WTC11 (cell line): Measurements from ENCODE around the gene FBLN5. TPM values are rescaled to one million over a fixed set of nuclear protein-coding genes. Genes with fewer than 3 reads are reported as not detected.

Experiments
- ATAC-seq: fragments of 200-7000 bp; cut with Tn5 transposase; 2 replicates; pipeline ENCODE4 v1.10.0; 2021; ENCODE audit warnings: mild to moderate bottlenecking, moderate library complexity
- CTCF ChIA-PET: fragments of 300-600 bp; sonication (Branson Sonifier 250); formaldehyde crosslinking; loops from one replicate; lab custom pipeline; 2021; ENCODE audit warnings: antibody characterized with exemption; lab: Charles Lee
- POLR2A ChIA-PET: fragments of 350-600 bp; sonication (Branson Sonifier 250); formaldehyde crosslinking; loops from one replicate; lab custom pipeline; 2021; ENCODE audit warnings: antibody characterized with exemption; lab: Charles Lee
- DNase-seq: peaks from one replicate; pipeline ENCODE4 v3.0.0; 2021; ENCODE audit warnings: low spot score
- H3K27ac Mint-ChIP-seq: 2 replicates; pipeline ENCODE4 v1.8.0; 2021; ENCODE audit warnings: mixed read lengths
- H3K27me3 Mint-ChIP-seq: 2 replicates; pipeline ENCODE4 v1.8.0; 2021; ENCODE audit warnings: low read depth, mild to moderate bottlenecking, moderate library complexity, mixed read lengths
- H3K36me3 Mint-ChIP-seq: 2 replicates; pipeline ENCODE4 v1.8.0; 2021; ENCODE audit warnings: mixed read lengths
- H3K4me1 Mint-ChIP-seq: 2 replicates; pipeline ENCODE4 v1.8.0; 2022; ENCODE audit warnings: mixed read lengths
- H3K4me3 Mint-ChIP-seq: 2 replicates; pipeline ENCODE4 v1.8.0; 2021; ENCODE audit warnings: mild to moderate bottlenecking, moderate library complexity, mixed read lengths
- H3K9me3 Mint-ChIP-seq: 2 replicates; pipeline ENCODE4 v1.8.0; 2021; ENCODE audit warnings: mixed read lengths
- ATF2 ChIP-seq: sonication (generic); formaldehyde crosslinking; IDR thresholded peaks from 2 replicates; pipeline ENCODE4 v1.8.1; 2022; ENCODE audit warnings: low read depth, missing genetic modification reagents, borderline replicate concordance
- CBFB ChIP-seq: sonication (generic); formaldehyde crosslinking; IDR thresholded peaks from 2 replicates; pipeline ENCODE4 v1.8.1; 2022; ENCODE audit warnings: mild to moderate bottlenecking, low read depth, missing genetic modification reagents
- E2F5 ChIP-seq: sonication (generic); formaldehyde crosslinking; IDR thresholded peaks from 2 replicates; pipeline ENCODE4 v1.8.1; 2022; ENCODE audit warnings: mild to moderate bottlenecking, moderate library complexity, missing genetic modification reagents
- GTF2I ChIP-seq: fragments of 250-450 bp; sonication (Bioruptor Pico); conservative IDR thresholded peaks from 2 replicates; pipeline ENCODE4 v1.4.0; 2021; ENCODE audit warnings: mild to moderate bottlenecking
- HMGXB4 ChIP-seq: sonication (generic); formaldehyde crosslinking; IDR thresholded peaks from 2 replicates; pipeline ENCODE4 v1.8.1; 2023; ENCODE audit warnings: mild to moderate bottlenecking, moderate library complexity, missing genetic modification reagents
- IRF1 ChIP-seq: sonication (generic); formaldehyde crosslinking; IDR thresholded peaks from 2 replicates; pipeline ENCODE4 v1.8.0; 2023; ENCODE audit warnings: missing genetic modification reagents
- IRF2 ChIP-seq: sonication (generic); formaldehyde crosslinking; IDR thresholded peaks from 2 replicates; pipeline ENCODE4 v1.8.0; 2022; ENCODE audit warnings: low read depth, missing genetic modification reagents, borderline replicate concordance
- MAX ChIP-seq: sonication (generic); formaldehyde crosslinking; IDR thresholded peaks from 2 replicates; pipeline ENCODE4 v1.8.0; 2022; ENCODE audit warnings: mild to moderate bottlenecking, missing genetic modification reagents
- MYBL2 ChIP-seq: sonication (generic); formaldehyde crosslinking; IDR thresholded peaks from 2 replicates; pipeline ENCODE4 v1.8.1; 2023; ENCODE audit warnings: mild to moderate bottlenecking, moderate library complexity, missing genetic modification reagents
- PREB ChIP-seq: sonication (generic); formaldehyde crosslinking; IDR thresholded peaks from 2 replicates; pipeline ENCODE4 v1.8.1; 2022; ENCODE audit warnings: mild to moderate bottlenecking, missing genetic modification reagents, moderate library complexity, borderline replicate concordance
- RELA ChIP-seq: sonication (generic); formaldehyde crosslinking; IDR thresholded peaks from 2 replicates; pipeline ENCODE4 v1.8.1; 2022; ENCODE audit warnings: missing genetic modification reagents, mild to moderate bottlenecking, borderline replicate concordance
- RORB ChIP-seq: fragments of 250-450 bp; sonication (Bioruptor Pico); IDR thresholded peaks from 2 replicates; pipeline ENCODE4 v1.9.0; 2021; ENCODE audit warnings: mild to moderate bottlenecking
- SMAD4 ChIP-seq: sonication (generic); formaldehyde crosslinking; IDR thresholded peaks from 2 replicates; pipeline ENCODE4 v1.8.0; 2022; ENCODE audit warnings: mild to moderate bottlenecking, missing genetic modification reagents
- SP1 ChIP-seq: sonication (generic); formaldehyde crosslinking; conservative IDR thresholded peaks from 2 replicates; pipeline ENCODE4 v1.8.1; 2022; ENCODE audit warnings: missing genetic modification reagents
- TCF7 ChIP-seq: sonication (generic); formaldehyde crosslinking; IDR thresholded peaks from 2 replicates; pipeline ENCODE4 v1.8.0; 2022; ENCODE audit warnings: mild to moderate bottlenecking, low read depth, missing genetic modification reagents, moderate library complexity
- USF2 ChIP-seq: sonication (generic); formaldehyde crosslinking; IDR thresholded peaks from 2 replicates; pipeline ENCODE4 v1.8.1; 2023; ENCODE audit warnings: mild to moderate bottlenecking, missing genetic modification reagents, moderate library complexity
- ZBTB21 ChIP-seq: sonication (generic); formaldehyde crosslinking; IDR thresholded peaks from 2 replicates; pipeline ENCODE4 v1.8.1; 2023; ENCODE audit warnings: mild to moderate bottlenecking, missing genetic modification reagents, borderline replicate concordance
- ZNF121 ChIP-seq: sonication (generic); formaldehyde crosslinking; IDR thresholded peaks from 2 replicates; pipeline ENCODE4 v1.8.0; 2023; ENCODE audit warnings: missing genetic modification reagents
- ZNF138 ChIP-seq: sonication (generic); formaldehyde crosslinking; conservative IDR thresholded peaks from 2 replicates; pipeline ENCODE4 v1.8.1; 2022; ENCODE audit warnings: mild to moderate bottlenecking, moderate library complexity, missing genetic modification reagents
- ZNF232 ChIP-seq: sonication (generic); formaldehyde crosslinking; IDR thresholded peaks from 2 replicates; pipeline ENCODE4 v1.8.0; 2022; ENCODE audit warnings: mild to moderate bottlenecking, missing genetic modification reagents
- ZNF416 ChIP-seq: fragments of 250-450 bp; sonication (Bioruptor Pico); IDR thresholded peaks from 2 replicates; pipeline ENCODE4 v1.9.0; 2021; ENCODE audit warnings: mild to moderate bottlenecking, inconsistent platforms
- ZNF425 ChIP-seq: fragments of 250-450 bp; sonication (Bioruptor Pico); conservative IDR thresholded peaks from 2 replicates; pipeline ENCODE4 v1.9.0; 2021; ENCODE audit warnings: mild to moderate bottlenecking
- ZNF671 ChIP-seq: fragments of 250-450 bp; sonication (Bioruptor Pico); IDR thresholded peaks from 2 replicates; pipeline ENCODE4 v1.8.0; 2021; ENCODE audit warnings: mild to moderate bottlenecking
- total RNA-seq: library from RNA; stranded (reverse); gene quantifications from 3 replicates; pipeline ENCODE4 v1.2.3, GENCODE V29; 2021

The FBLN5 gene
- total RNA-seq, 1 experiment from 2014 or later, result 4.0 TPM

GRCh38 chr14:91904483-91904882 is 43.0 kb downstream of the FBLN5 start:
- H3K4me1 Mint-ChIP-seq, result no peaks in the 10 kb centered on the region
- no peak for ATAC-seq
- no peak for DNase-seq
- POLR2A ChIA-PET, result no interaction called here
- peaks cover 7% of the 10 kb centered on the region; the same call in 1 of the 2 replicates for H3K9me3 Mint-ChIP-seq
- no peak overlapping the region for H3K4me3 Mint-ChIP-seq
- H3K27ac Mint-ChIP-seq, result no peak overlapping the region
- no peaks in the 10 kb centered on the region for H3K36me3 Mint-ChIP-seq
- CTCF ChIA-PET, result interaction anchor here (1.4 kb wide), 1 partner anchor 202 kb away, joined by 3 read pairs; the partner anchor contains the start of gene ATXN3
- 0 out of 2 replicates have a peak, but pooled peaks cover 4% of the 10 kb centered on the region for H3K27me3 Mint-ChIP-seq
- TF ChIP-seq MAX (CRISPR knock-in tag) (no peak), SP1 (CRISPR knock-in tag) (no peak), CBFB (CRISPR knock-in tag) (no peak), MYBL2 (CRISPR knock-in tag) (no peak), HMGXB4 (no peak)

- peaks cover 7% of the 10 kb centered on the region; the same call in 1 of the 2 replicates for H3K9me3 Mint-ChIP-seq
- no peak for DNase-seq
- H3K27ac Mint-ChIP-seq, result no peak overlapping the region
- ChIA-PET CTCF (interaction anchor here (1.8 kb wide), 1 partner anchor 8 kb away, joined by 4 read pairs; no protein-coding TSS in a partner anchor), POLR2A (no interaction called here)
- H3K36me3 Mint-ChIP-seq, result no peaks in the 10 kb centered on the region
- 0 out of 2 replicates have a peak, but pooled peaks cover 4% of the 10 kb centered on the region for H3K27me3 Mint-ChIP-seq
- H3K4me3 Mint-ChIP-seq, result no peak overlapping the region
- ATAC-seq, result no peak
- H3K4me1 Mint-ChIP-seq, result 0 out of 2 replicates have a peak, but pooled peaks cover 3% of the 10 kb centered on the region
- TF ChIP-seq IRF2 (CRISPR knock-in tag) (no peak), RELA (CRISPR knock-in tag) (no peak), USF2 (CRISPR knock-in tag) (no peak), ZNF121 (CRISPR knock-in tag) (no peak), ZBTB21 (no peak), IRF1 (CRISPR knock-in tag) (no peak), ZNF416 (CRISPR knock-in tag) (no peak), SP1 (CRISPR knock-in tag) (no peak), ZNF232 (CRISPR knock-in tag) (no peak)
Measured at GRCh38 chr14:91903070-91903469, 44.4 kb downstream of the FBLN5 start.

GRCh38 chr14:91902336-91902735 is 45.2 kb downstream of the FBLN5 start:
- Mint-ChIP-seq H3K4me1 (peaks cover 5% of the 10 kb centered on the region), H3K27me3 (0 out of 2 replicates have a peak, but pooled peaks cover 4% of the 10 kb centered on the region), H3K4me3 (no peak overlapping the region), H3K36me3 (no peaks in the 10 kb centered on the region), H3K27ac (no peak overlapping the region), H3K9me3 (peaks cover 6% of the 10 kb centered on the region; the same call in 1 of the 2 replicates)
- DNase-seq (no peak), ATAC-seq (no peak)
- POLR2A ChIA-PET, result no interaction called here
- CTCF ChIA-PET, result interaction anchor here (1.8 kb wide), 1 partner anchor 9 kb away, joined by 4 read pairs; no protein-coding TSS in a partner anchor
- no peak for TF ChIP-seq MAX (CRISPR knock-in tag)
- TF ChIP-seq RORB, result no peak
- TF ChIP-seq ZNF671 (CRISPR knock-in tag), result no peak
- no peak for TF ChIP-seq CBFB (CRISPR knock-in tag)
- no peak for TF ChIP-seq ZNF425 (CRISPR knock-in tag)
- TF ChIP-seq SMAD4, result no peak
- TF ChIP-seq TCF7 (CRISPR knock-in tag), result no peak
- TF ChIP-seq ZNF138 (CRISPR knock-in tag), result no peak
- no peak for TF ChIP-seq SP1 (CRISPR knock-in tag)
- no peak for TF ChIP-seq GTF2I (CRISPR knock-in tag)
- no peak for TF ChIP-seq E2F5
- no peak for TF ChIP-seq PREB (CRISPR knock-in tag)
- TF ChIP-seq ATF2, result no peak
